ENCODE data around the gene TOMM5. TPM values are rescaled to one million over a fixed set of nuclear protein-coding genes. Genes with fewer than 3 reads are reported as not detected.

TOMM5 gene
- total RNA-seq, 2 donors from 2014 or later, result 45.5 to 63.9 TPM

DNA sequence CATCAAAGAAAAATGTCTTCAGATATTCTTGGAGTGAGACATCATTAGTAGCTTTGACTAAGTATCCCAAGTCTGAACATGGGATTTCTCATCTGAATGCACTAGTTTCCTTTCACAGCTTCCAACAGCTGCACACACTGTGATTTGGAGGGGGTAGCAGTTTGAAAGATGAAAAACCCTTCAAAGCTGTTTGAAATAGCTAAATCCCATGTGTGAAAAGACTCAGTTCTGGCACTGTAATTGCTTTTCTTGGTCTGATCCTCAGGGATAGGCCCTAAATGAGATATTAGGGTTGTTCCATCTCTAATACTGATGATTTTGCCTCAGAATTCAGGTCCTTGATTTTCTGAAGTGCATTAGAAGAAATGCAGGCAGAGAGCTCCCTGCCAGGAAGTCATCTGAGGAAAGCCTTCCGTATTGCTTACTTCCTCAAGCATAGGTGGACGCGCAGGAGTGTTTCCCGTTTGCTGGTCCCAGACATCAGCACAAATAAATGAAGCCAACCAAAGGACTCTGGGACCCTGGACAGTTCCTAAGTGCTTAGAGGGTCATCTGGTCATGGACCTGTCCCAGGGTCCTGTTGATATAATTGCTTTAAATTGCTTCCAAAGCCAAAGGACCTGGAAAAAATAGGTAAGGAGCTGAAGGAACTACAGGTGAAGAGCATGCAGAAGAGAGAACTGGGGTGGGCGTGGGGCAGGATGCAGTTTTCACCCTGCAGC lies 32.8 kb upstream of the TOMM5 start:
- no peaks in the 10 kb centered on the region for H3K4me1 ChIP-seq
- TF ChIP-seq, protein P1, sequence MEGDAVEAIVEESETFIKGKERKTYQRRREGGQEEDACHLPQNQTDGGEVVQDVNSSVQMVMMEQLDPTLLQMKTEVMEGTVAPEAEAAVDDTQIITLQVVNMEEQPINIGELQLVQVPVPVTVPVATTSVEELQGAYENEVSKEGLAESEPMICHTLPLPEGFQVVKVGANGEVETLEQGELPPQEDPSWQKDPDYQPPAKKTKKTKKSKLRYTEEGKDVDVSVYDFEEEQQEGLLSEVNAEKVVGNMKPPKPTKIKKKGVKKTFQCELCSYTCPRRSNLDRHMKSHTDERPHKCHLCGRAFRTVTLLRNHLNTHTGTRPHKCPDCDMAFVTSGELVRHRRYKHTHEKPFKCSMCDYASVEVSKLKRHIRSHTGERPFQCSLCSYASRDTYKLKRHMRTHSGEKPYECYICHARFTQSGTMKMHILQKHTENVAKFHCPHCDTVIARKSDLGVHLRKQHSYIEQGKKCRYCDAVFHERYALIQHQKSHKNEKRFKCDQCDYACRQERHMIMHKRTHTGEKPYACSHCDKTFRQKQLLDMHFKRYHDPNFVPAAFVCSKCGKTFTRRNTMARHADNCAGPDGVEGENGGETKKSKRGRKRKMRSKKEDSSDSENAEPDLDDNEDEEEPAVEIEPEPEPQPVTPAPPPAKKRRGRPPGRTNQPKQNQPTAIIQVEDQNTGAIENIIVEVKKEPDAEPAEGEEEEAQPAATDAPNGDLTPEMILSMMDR (IDR thresholded peaks at IDR 0.05), result no peak
- no peaks in the 10 kb centered on the region for H3K9me3 ChIP-seq
- no peaks in the 10 kb centered on the region for H3K27me3 ChIP-seq
- no peak for DNase-seq (ENCODE audit: low spot score)
- H3K4me3 ChIP-seq, result no peak overlapping the region
- no peak overlapping the region for H3K27ac ChIP-seq
- no peaks in the 10 kb centered on the region for H3K36me3 ChIP-seq

DNA sequence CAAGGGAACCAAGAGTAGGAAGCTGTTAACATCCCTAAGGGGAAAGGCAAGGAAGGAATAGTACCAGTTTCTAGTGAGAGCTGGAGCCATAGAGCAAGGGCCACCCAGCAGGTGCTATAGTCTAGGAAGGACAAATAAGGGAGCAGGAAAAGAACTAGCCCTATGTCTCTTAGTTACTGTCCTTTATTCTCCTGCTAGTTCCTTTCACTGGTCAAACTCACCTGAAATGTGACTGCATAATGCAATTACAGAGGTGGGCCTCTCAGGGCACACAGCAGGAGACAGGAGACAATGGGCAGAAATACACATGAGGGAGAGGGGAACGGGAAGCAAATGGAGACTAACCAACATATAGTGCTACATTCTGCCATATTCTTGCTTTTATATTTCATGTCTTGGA lies 31.7 kb upstream of the TOMM5 start:
- Histone ChIP-seq H3K27ac (no peak overlapping the region), H3K4me1 (no peaks in the 10 kb centered on the region), H3K4me3 (no peak overlapping the region), H3K27me3 (no peaks in the 10 kb centered on the region), H3K9me3 (no peaks in the 10 kb centered on the region), H3K36me3 (no peaks in the 10 kb centered on the region)
- TF ChIP-seq, protein P1 (IDR thresholded peaks at IDR 0.05), result no peak
- DNase-seq (ENCODE audit: low spot score), result no peak

DNA sequence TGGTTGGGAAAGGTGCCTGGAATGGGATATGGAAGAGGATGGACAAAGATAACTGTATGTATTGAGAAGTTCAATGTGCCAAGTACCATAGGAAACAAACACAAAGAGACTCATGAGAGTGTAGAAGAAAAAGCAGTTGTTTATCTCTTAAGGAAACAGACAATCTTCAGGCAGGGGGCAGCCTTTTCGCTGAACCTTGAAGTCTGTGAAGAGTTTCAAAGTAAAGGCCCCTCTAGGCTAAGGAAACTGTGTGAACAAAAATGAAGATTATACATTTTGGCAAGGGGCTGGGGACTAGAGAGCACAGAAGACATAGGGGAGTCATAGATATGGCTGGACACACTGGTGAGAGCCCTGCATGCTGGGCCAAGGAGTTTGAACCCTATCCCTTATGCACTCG lies 30.9 kb upstream of the TOMM5 start:
- DNase-seq (ENCODE audit: low spot score), result no peak
- TF ChIP-seq, protein P1 (IDR thresholded peaks at IDR 0.05), result no peak
- H3K36me3 ChIP-seq, result no peaks in the 10 kb centered on the region
- no peaks in the 10 kb centered on the region for H3K9me3 ChIP-seq
- no peak overlapping the region for H3K27ac ChIP-seq
- no peak overlapping the region for H3K4me3 ChIP-seq
- H3K4me1 ChIP-seq, result no peaks in the 10 kb centered on the region
- H3K27me3 ChIP-seq, result no peaks in the 10 kb centered on the region

DNA sequence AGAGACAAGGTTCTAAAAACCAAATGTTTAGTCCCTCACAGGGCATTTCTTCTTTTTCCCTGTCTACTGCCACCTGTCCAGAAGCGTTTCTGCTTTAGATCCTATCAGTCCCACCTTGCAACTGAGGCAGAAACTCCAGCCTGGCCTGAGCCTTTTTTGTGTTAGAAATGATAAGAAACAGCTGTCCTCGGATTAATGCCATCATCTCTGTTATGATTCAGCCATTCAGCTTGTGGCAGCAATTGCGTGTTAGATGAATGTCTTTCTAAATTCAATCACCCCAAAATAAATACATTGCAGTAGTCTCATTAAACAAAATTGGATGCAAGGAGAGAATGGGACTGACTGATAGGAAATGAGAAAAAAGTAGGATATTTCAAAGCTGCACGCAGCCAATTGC lies 30.1 kb upstream of the TOMM5 start:
- Histone ChIP-seq H3K9me3 (no peaks in the 10 kb centered on the region), H3K27ac (no peak overlapping the region), H3K36me3 (no peaks in the 10 kb centered on the region), H3K27me3 (no peaks in the 10 kb centered on the region), H3K4me1 (no peaks in the 10 kb centered on the region), H3K4me3 (no peak overlapping the region)
- DNase-seq (ENCODE audit: low spot score), result no peak
- TF ChIP-seq, protein P1 (IDR thresholded peaks at IDR 0.05), result no peak

DNA sequence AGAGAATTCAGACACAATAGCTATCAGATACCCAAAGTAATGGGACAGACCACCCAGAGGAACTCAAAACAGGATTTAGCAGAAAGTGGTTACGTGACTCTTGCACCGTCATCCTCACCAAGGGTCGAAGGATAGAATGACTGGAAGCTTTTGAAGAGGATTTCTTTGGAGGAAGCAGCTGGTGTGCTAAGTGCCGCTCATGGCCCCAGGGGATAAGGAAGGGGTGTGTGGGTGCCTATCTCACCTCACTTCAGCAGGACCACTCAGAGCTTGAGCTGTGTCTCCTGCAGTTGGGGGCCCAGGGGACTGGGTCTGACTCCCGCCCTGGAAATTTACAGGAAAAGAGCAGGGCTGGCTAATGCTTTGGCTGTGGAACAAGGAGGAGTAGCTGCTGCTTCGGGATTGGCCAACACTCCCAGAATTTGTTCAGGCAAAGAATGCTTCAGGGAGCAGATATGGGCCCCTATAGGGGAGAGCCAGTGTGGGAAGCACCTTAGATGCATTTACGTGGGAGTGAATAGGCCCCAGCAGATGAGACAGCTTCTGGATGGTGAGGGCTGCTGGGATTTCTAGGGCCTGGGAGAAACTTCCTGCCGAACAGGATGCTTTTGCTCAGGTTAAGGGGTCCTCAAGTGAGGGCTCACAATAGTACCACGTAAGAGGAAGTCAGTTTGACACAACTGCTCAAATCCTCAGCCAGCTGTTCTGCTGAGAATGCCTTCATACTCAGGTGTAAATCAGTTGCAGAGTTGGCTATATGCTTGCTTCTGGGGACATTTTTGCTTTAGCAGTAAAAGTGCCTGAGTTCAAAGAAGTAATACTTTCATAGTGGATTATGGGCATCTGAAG lies 29.1 kb upstream of the TOMM5 start:
- DNase-seq (ENCODE audit: low spot score), result no peak
- no peaks in the 10 kb centered on the region for H3K4me1 ChIP-seq
- H3K27me3 ChIP-seq, result no peaks in the 10 kb centered on the region
- TF ChIP-seq, protein P1 (IDR thresholded peaks at IDR 0.05), result no peak
- no peak overlapping the region for H3K27ac ChIP-seq
- H3K4me3 ChIP-seq, result no peak overlapping the region
- H3K36me3 ChIP-seq, result no peaks in the 10 kb centered on the region
- H3K9me3 ChIP-seq, result no peaks in the 10 kb centered on the region
